HL-60 (cell line): ENCODE results near the gene MYO15A.

ENCODE experiments used
- DNase-seq, 2 experiments: peaks; one replicate each; pipeline ENCODE4 v3.0.0-alpha.2; 2010 to 2020; ENCODE audit warnings: low read depth in 1 of 2, low spot score in 1 of 2
- H3K27ac ChIP-seq: fragments of 250-450 bp; sonication (Bioruptor Pico); replicated peaks from 2 replicates; pipeline ENCODE4 v1.5.1; 2020; ENCODE audit warnings: mild to moderate bottlenecking, moderate library complexity
- H3K27me3 ChIP-seq: fragments of 250-450 bp; sonication (Bioruptor Pico); 2 replicates; pipeline ENCODE4 v1.5.1; 2021; ENCODE audit warnings: mild to moderate bottlenecking, moderate library complexity; ENCODE audit not compliant: insufficient read depth, poor library complexity, severe bottlenecking
- H3K4me3 ChIP-seq: replicated peaks from 2 replicates; pipeline ENCODE4 v1.5.1; 2011; ENCODE audit warnings: mild to moderate bottlenecking, control low read depth, low read length; ENCODE audit not compliant: insufficient read depth
- CTCF ChIP-seq: IDR thresholded peaks from one replicate; pipeline ENCODE4 v1.5.1; 2011; ENCODE audit warnings: low read length, control low read depth, inconsistent platforms; ENCODE audit not compliant: insufficient read depth
- GABPA ChIP-seq: IDR thresholded peaks from 2 replicates; pipeline ENCODE4 v1.6.1; 2012; ENCODE audit warnings: low read depth
- POLR2AphosphoS5 ChIP-seq: IDR thresholded peaks from 2 replicates; pipeline ENCODE4 v1.6.1; 2012; ENCODE audit warnings: low read depth
- REST ChIP-seq: IDR thresholded peaks from 2 replicates; pipeline ENCODE4 v1.6.1; 2012; ENCODE audit warnings: low read depth; ENCODE audit not compliant: insufficient replicate concordance
- SPI1 ChIP-seq: IDR thresholded peaks from 2 replicates; pipeline ENCODE4 v1.6.1; 2012; ENCODE audit warnings: low read depth, mild to moderate bottlenecking, borderline replicate concordance

The MYO15A gene

DNA sequence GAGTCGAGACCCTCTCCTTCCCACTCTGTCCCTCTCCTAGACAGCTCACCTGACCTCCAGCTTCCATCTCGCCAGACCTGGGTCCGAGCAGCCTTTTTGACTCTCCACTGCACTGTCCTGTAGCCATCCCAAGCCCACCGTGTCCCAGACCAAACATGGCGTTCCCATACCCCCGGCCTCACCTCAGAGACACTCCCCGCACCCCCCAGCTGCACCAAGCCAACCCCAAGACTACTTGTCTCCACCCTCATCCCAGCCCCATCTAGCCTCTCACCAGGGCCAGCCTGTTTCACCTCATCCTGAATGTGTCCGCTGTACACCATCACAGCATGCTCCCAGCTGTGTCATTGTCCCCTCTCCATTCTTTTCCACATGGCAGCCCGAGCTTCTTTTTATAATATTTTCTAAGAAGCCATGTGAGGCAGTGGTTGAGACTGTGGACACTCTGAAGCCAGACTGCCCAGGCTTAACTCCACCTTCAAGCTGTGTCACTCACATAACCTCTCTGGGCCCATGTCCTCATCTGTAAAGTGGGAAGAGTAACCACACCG lies 1.5 kb downstream of the MYO15A start:
- no peak overlapping the region for H3K27ac ChIP-seq
- TF ChIP-seq CTCF: no peak
- no peak for TF ChIP-seq REST
- TF ChIP-seq POLR2AphosphoS5: no peak
- TF ChIP-seq SPI1: no peak
- no peak for TF ChIP-seq GABPA
- H3K4me3 ChIP-seq: no peak overlapping the region
- no peaks in the 10 kb centered on the region for H3K27me3 ChIP-seq
- no peak for DNase-seq

- no peak for TF ChIP-seq GABPA
- TF ChIP-seq REST: no peak
- TF ChIP-seq POLR2AphosphoS5: no peak
- TF ChIP-seq SPI1: no peak
- TF ChIP-seq CTCF: no peak
- no peak for DNase-seq
- Histone ChIP-seq H3K4me3 (no peak overlapping the region), H3K27ac (no peak overlapping the region), H3K27me3 (no peaks in the 10 kb centered on the region)
Observed at GRCh38 chr17:18110636-18111145, 2.1 kb downstream of the MYO15A start.

GRCh38 chr17:18111330-18111971 lies 2.9 kb downstream of the MYO15A start:
- DNase-seq: no peak
- Histone ChIP-seq H3K27me3 (no peaks in the 10 kb centered on the region), H3K4me3 (no peak overlapping the region), H3K27ac (no peak overlapping the region)
- TF ChIP-seq SPI1 (no peak), GABPA (no peak), POLR2AphosphoS5 (no peak)

- TF ChIP-seq SPI1: no peak
- no peak for TF ChIP-seq GABPA
- no peak for TF ChIP-seq REST
- no peak for TF ChIP-seq POLR2AphosphoS5
- no peak for TF ChIP-seq CTCF
- Histone ChIP-seq H3K4me3 (no peak overlapping the region), H3K27me3 (no peaks in the 10 kb centered on the region), H3K27ac (no peak overlapping the region)
- no peak for DNase-seq
Observed at GRCh38 chr17:18115517-18115916, 7.0 kb downstream of the MYO15A start.
